GM23338 (cell line): ENCODE results near the gene LTBP3. TPM values are rescaled to one million over a fixed set of nuclear protein-coding genes. Genes with fewer than 3 reads are reported as not detected.
A peak's percentile ranks its signal among the peaks of the same experiment; 100 is the strongest.

Source experiments
- ATAC-seq: fragments of 200-7000 bp; cut with Tn5 transposase; 3 replicates; pipeline ENCODE4 v1.9.1; 2020
- DNase-seq: peaks from one replicate; pipeline ENCODE4 v3.0.0-alpha.2; 2015; ENCODE audit warnings: low spot score
- H2AFZ ChIP-seq: fragments of 200-600 bp; sonication (generic); 2 replicates; pipeline ENCODE4 v1.8.0; 2016; ENCODE audit warnings: antibody characterized with exemption, mild to moderate bottlenecking, moderate library complexity
- H3F3A ChIP-seq: fragments of 200-600 bp; sonication (generic); replicated peaks from 2 replicates; pipeline ENCODE4 v1.8.0; 2017; ENCODE audit warnings: antibody characterized with exemption, mixed run types, low read depth
- H3K27ac ChIP-seq: fragments of 200-600 bp; sonication (generic); 2 replicates; pipeline ENCODE4 v1.6.1; 2016; ENCODE audit warnings: low read depth
- H3K27me3 ChIP-seq: fragments of 200-600 bp; sonication (generic); 2 replicates; pipeline ENCODE4 v1.8.0; 2016; ENCODE audit warnings: mild to moderate bottlenecking, mixed run types, moderate library complexity; ENCODE audit not compliant: insufficient read depth
- H3K36me3 ChIP-seq: fragments of 200-600 bp; sonication (generic); 2 replicates; pipeline ENCODE4 v1.8.0; 2016; ENCODE audit warnings: mild to moderate bottlenecking; ENCODE audit not compliant: insufficient read depth
- H3K4me1 ChIP-seq: fragments of 200-600 bp; sonication (generic); 2 replicates; pipeline ENCODE4 v1.8.0; 2016; ENCODE audit warnings: mild to moderate bottlenecking, moderate library complexity; ENCODE audit not compliant: insufficient read depth
- H3K4me2 ChIP-seq: fragments of 200-600 bp; sonication (generic); 2 replicates; pipeline ENCODE4 v1.7.1; 2017; ENCODE audit warnings: mixed run types
- H3K4me3 ChIP-seq: fragments of 200-600 bp; sonication (generic); 2 replicates; pipeline ENCODE4 v1.6.1; 2016; ENCODE audit warnings: mixed run types
- H3K79me2 ChIP-seq: fragments of 200-600 bp; sonication (generic); replicated peaks from 2 replicates; pipeline ENCODE4 v1.8.0; 2017; ENCODE audit warnings: mild to moderate bottlenecking; ENCODE audit not compliant: insufficient read depth
- H3K9me2 ChIP-seq: fragments of 200-600 bp; sonication (generic); 2 replicates; pipeline ENCODE4 v1.8.0; 2017; ENCODE audit not compliant: insufficient read depth
- H4K20me1 ChIP-seq: fragments of 200-600 bp; sonication (generic); replicated peaks from 2 replicates; pipeline ENCODE4 v1.8.0; 2017; ENCODE audit warnings: mild to moderate bottlenecking; ENCODE audit not compliant: insufficient read depth
- H3K27ac Mint-ChIP-seq: 2 replicates; pipeline ENCODE4 v1.8.0; 2020; ENCODE audit warnings: inconsistent platforms, mild to moderate bottlenecking, moderate library complexity, mixed read lengths
- H3K27me3 Mint-ChIP-seq: 3 replicates; pipeline ENCODE4 v1.8.0; 2022; ENCODE audit warnings: low read depth, mild to moderate bottlenecking, moderate library complexity, mixed read lengths, inconsistent platforms; ENCODE audit not compliant: insufficient read depth, poor library complexity
- H3K36me3 Mint-ChIP-seq: 3 replicates; pipeline ENCODE4 v1.8.0; 2021; ENCODE audit warnings: low read depth, mild to moderate bottlenecking, inconsistent platforms, moderate library complexity, mixed read lengths
- H3K4me1 Mint-ChIP-seq: 3 replicates; pipeline ENCODE4 v1.8.0; 2020; ENCODE audit warnings: mild to moderate bottlenecking, inconsistent platforms, mixed read lengths
- H3K4me3 Mint-ChIP-seq: 3 replicates; pipeline ENCODE4 v1.8.0; 2021; ENCODE audit warnings: moderate library complexity, mild to moderate bottlenecking, inconsistent platforms, mixed read lengths
- H3K9me3 Mint-ChIP-seq: 3 replicates; pipeline ENCODE4 v1.8.0; 2020; ENCODE audit warnings: moderate library complexity, mild to moderate bottlenecking, inconsistent platforms, mixed read lengths
- EZH2 ChIP-seq: fragments of 200-600 bp; sonication (generic); IDR thresholded peaks from one replicate; pipeline ENCODE4 v1.8.0; 2017; ENCODE audit warnings: antibody characterized with exemption, mild to moderate bottlenecking, low read depth; ENCODE audit not compliant: unreplicated experiment
- NANOG ChIP-seq: IDR thresholded peaks from 2 replicates; pipeline ENCODE4 v1.6.1; 2016; ENCODE audit warnings: antibody characterized with exemption, borderline replicate concordance
- POLR2AphosphoS5 ChIP-seq: IDR thresholded peaks from 2 replicates; pipeline ENCODE4 v1.6.1; 2016; ENCODE audit warnings: antibody characterized with exemption, low read depth
- STAT1 ChIP-seq: IDR thresholded peaks from one replicate; pipeline ENCODE4 v1.6.1; 2016; ENCODE audit warnings: antibody characterized with exemption; ENCODE audit not compliant: unreplicated experiment
- ZNF114 ChIP-seq: fragments of 250-450 bp; sonication (Bioruptor Pico); IDR thresholded peaks from 2 replicates; pipeline ENCODE4 v1.5.0; 2020; ENCODE audit warnings: mild to moderate bottlenecking, moderate library complexity
- polyA plus RNA-seq: library from polyadenylated mRNA; unstranded; fragments of >200 nt; fragmentation: Nextera tagmentation; extraction: Ambion mirVana; gene quantifications from 2 replicates; pipeline ENCODE4 v1.2.1, GENCODE V29; 2016
- total RNA-seq: library from RNA; depleted of rRNA; stranded (reverse); fragments of >200 nt; shearing (Covaris generic); gene quantifications from 2 replicates; pipeline ENCODE4 v1.2.3, GENCODE V29; 2014
- TF ChIP-seq, protein P1 (sequence below): IDR thresholded peaks from 2 replicates; pipeline ENCODE4 v1.6.1; 2016; ENCODE audit warnings: antibody characterized with exemption
- TF ChIP-seq, protein P2 (sequence below), 2 experiments: fragments of 200-600 bp in 1 of 2; sonication (generic) in 1 of 2; conservative IDR thresholded peaks; 2 replicates each; pipeline versions ENCODE4 v1.5.1 to v1.6.1; 2016 to 2017; ENCODE audit warnings: antibody characterized with exemption in 2 of 2, low read depth in 2 of 2, mild to moderate bottlenecking in 2 of 2, moderate library complexity in 1 of 2
- TF ChIP-seq, protein P3 (sequence below): fragments of 250-450 bp; sonication (Bioruptor Pico); IDR thresholded peaks from 2 replicates; pipeline ENCODE4 v1.5.0; 2020; ENCODE audit warnings: mild to moderate bottlenecking, moderate library complexity

LTBP3 gene
- total and polyA plus RNA-seq, 2 experiments from 2014 or later: 9.5 to 29.2 TPM

DNA sequence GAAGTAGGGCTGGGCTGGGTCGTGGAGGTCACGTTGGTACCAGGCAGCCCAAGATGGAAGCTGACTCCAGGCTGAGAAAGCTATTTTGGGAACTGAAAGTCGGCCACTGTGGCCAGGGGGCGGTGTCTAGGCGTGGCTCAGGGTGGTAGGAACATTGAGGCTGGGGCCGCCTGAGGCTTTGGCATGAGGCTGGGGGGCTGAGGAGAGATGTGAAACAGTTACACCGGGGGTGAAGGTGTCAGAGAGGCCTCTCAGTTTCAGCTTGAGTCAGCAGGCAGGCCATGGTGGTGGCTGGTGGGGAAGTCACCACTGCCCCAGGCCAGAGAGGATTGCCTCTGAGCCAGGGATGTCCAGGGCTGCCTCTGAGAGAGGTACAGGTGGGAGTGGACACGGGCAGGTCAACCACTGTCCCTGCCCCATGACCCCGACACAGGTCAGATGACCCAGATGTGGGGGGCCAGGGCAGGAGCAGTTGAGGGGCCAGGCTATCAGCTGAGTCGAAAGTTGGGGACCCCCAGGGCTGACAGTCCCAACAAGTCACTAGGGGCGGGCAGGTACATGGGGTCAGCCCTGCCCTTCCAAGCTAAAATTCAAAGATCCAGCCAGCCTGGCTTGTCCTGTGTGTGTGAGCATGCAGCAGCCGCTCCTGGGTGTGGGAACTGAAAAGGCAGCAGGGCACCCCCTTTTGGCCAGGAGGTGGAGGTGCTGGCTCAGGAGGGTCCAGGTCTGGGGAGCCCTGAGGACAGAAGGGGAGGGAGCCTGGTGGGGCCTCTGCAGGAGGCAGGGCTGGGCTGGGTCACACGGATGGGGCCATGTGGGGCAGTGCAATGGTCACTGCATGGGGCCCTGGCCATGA, 30.3 kb upstream of the LTBP3 start:
- no peak overlapping the region for H3K27ac ChIP-seq
- H3K4me1 ChIP-seq: peaks cover 13% of the 10 kb centered on the region; the same call in 1 of the 2 replicates
- Mint-ChIP-seq H3K36me3 (peaks cover 2% of the 10 kb centered on the region; the same call in 1 of the 3 replicates), H3K9me3 (no peaks in the 10 kb centered on the region), H3K27me3 (peaks cover 66% of the 10 kb centered on the region), H3K27ac (no peak overlapping the region), H3K4me1 (peaks cover 26% of the 10 kb centered on the region), H3K4me3 (no peak overlapping the region)
- H3K27me3 ChIP-seq: peaks cover 78% of the 10 kb centered on the region
- H3K36me3 ChIP-seq: no peaks in the 10 kb centered on the region
- H3F3A ChIP-seq: peaks cover 30% of the 10 kb centered on the region
- no peaks in the 10 kb centered on the region for H3K9me2 ChIP-seq
- no peaks in the 10 kb centered on the region for H3K79me2 ChIP-seq
- DNase-seq: peak; percentile 88
- ATAC-seq: peak; percentile 51
- TF ChIP-seq, protein P1, sequence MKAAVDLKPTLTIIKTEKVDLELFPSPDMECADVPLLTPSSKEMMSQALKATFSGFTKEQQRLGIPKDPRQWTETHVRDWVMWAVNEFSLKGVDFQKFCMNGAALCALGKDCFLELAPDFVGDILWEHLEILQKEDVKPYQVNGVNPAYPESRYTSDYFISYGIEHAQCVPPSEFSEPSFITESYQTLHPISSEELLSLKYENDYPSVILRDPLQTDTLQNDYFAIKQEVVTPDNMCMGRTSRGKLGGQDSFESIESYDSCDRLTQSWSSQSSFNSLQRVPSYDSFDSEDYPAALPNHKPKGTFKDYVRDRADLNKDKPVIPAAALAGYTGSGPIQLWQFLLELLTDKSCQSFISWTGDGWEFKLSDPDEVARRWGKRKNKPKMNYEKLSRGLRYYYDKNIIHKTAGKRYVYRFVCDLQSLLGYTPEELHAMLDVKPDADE: no peak
- TF ChIP-seq, protein P2, sequence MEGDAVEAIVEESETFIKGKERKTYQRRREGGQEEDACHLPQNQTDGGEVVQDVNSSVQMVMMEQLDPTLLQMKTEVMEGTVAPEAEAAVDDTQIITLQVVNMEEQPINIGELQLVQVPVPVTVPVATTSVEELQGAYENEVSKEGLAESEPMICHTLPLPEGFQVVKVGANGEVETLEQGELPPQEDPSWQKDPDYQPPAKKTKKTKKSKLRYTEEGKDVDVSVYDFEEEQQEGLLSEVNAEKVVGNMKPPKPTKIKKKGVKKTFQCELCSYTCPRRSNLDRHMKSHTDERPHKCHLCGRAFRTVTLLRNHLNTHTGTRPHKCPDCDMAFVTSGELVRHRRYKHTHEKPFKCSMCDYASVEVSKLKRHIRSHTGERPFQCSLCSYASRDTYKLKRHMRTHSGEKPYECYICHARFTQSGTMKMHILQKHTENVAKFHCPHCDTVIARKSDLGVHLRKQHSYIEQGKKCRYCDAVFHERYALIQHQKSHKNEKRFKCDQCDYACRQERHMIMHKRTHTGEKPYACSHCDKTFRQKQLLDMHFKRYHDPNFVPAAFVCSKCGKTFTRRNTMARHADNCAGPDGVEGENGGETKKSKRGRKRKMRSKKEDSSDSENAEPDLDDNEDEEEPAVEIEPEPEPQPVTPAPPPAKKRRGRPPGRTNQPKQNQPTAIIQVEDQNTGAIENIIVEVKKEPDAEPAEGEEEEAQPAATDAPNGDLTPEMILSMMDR (conservative IDR thresholded peaks at IDR 0.05; ENCODE audit: low read depth in 2 of 2): peak; percentile 75 to 91
- no peak overlapping the region for H3K4me2 ChIP-seq
- no peak overlapping the region for H3K4me3 ChIP-seq
- H2AFZ ChIP-seq: no peak overlapping the region
- no peaks in the 10 kb centered on the region for H4K20me1 ChIP-seq

DNA sequence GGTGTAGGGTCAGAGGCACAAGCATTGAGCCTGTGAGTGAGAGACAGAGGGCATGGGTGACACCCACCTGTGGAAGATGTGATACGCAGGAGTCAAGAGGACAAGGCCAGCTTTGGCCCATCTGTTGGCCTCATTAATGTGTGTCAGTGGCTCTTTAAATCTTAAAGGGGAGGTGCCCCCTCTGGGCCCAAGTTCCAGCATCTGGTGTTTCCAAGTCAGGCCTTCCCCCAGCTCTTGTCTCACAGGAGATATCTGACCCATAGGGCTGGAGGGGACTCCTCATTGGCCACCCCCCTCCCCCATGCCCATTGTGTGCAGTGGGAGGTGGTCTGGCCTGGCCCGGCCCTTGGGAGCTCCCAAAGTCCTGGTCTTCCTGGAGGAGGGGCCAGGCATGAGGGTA, 28.5 kb upstream of the LTBP3 start:
- Histone ChIP-seq H3F3A (peaks cover 18% of the 10 kb centered on the region), H3K9me2 (no peaks in the 10 kb centered on the region), H3K27ac (no peak overlapping the region), H4K20me1 (no peaks in the 10 kb centered on the region), H3K79me2 (no peaks in the 10 kb centered on the region), H2AFZ (no peak overlapping the region), H3K4me2 (no peak overlapping the region), H3K36me3 (no peaks in the 10 kb centered on the region), H3K4me3 (no peak overlapping the region), H3K27me3 (peaks cover 76% of the 10 kb centered on the region), H3K4me1 (peaks cover 5% of the 10 kb centered on the region; the same call in 1 of the 2 replicates)
- Mint-ChIP-seq H3K36me3 (peaks cover 2% of the 10 kb centered on the region; the same call in 1 of the 3 replicates), H3K27ac (no peak overlapping the region), H3K4me3 (no peak overlapping the region; the same call in 2 of the 3 replicates), H3K9me3 (no peaks in the 10 kb centered on the region), H3K27me3 (peaks cover 70% of the 10 kb centered on the region), H3K4me1 (peaks cover 19% of the 10 kb centered on the region)
- DNase-seq: peak; percentile 59
- peak; percentile 62 for ATAC-seq
- TF ChIP-seq, protein P3, sequence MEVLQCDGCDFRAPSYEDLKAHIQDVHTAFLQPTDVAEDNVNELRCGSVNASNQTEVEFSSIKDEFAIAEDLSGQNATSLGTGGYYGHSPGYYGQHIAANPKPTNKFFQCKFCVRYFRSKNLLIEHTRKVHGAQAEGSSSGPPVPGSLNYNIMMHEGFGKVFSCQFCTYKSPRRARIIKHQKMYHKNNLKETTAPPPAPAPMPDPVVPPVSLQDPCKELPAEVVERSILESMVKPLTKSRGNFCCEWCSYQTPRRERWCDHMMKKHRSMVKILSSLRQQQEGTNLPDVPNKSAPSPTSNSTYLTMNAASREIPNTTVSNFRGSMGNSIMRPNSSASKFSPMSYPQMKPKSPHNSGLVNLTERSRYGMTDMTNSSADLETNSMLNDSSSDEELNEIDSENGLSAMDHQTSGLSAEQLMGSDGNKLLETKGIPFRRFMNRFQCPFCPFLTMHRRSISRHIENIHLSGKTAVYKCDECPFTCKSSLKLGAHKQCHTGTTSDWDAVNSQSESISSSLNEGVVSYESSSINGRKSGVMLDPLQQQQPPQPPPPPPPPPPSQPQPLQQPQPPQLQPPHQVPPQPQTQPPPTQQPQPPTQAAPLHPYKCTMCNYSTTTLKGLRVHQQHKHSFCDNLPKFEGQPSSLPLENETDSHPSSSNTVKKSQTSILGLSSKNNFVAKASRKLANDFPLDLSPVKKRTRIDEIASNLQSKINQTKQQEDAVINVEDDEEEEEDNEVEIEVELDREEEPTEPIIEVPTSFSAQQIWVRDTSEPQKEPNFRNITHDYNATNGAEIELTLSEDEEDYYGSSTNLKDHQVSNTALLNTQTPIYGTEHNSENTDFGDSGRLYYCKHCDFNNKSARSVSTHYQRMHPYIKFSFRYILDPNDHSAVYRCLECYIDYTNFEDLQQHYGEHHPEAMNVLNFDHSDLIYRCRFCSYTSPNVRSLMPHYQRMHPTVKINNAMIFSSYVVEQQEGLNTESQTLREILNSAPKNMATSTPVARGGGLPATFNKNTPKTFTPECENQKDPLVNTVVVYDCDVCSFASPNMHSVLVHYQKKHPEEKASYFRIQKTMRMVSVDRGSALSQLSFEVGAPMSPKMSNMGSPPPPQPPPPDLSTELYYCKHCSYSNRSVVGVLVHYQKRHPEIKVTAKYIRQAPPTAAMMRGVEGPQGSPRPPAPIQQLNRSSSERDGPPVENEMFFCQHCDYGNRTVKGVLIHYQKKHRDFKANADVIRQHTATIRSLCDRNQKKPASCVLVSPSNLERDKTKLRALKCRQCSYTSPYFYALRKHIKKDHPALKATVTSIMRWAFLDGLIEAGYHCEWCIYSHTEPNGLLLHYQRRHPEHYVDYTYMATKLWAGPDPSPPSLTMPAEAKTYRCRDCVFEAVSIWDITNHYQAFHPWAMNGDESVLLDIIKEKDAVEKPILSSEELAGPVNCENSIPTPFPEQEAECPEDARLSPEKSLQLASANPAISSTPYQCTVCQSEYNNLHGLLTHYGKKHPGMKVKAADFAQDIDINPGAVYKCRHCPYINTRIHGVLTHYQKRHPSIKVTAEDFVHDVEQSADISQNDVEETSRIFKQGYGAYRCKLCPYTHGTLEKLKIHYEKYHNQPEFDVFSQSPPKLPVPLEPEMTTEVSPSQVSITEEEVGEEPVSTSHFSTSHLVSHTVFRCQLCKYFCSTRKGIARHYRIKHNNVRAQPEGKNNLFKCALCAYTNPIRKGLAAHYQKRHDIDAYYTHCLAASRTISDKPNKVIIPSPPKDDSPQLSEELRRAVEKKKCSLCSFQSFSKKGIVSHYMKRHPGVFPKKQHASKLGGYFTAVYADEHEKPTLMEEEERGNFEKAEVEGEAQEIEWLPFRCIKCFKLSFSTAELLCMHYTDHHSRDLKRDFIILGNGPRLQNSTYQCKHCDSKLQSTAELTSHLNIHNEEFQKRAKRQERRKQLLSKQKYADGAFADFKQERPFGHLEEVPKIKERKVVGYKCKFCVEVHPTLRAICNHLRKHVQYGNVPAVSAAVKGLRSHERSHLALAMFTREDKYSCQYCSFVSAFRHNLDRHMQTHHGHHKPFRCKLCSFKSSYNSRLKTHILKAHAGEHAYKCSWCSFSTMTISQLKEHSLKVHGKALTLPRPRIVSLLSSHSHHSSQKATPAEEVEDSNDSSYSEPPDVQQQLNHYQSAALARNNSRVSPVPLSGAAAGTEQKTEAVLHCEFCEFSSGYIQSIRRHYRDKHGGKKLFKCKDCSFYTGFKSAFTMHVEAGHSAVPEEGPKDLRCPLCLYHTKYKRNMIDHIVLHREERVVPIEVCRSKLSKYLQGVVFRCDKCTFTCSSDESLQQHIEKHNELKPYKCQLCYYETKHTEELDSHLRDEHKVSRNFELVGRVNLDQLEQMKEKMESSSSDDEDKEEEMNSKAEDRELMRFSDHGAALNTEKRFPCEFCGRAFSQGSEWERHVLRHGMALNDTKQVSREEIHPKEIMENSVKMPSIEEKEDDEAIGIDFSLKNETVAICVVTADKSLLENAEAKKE (CRISPR knock-in tag): no peak
- TF ChIP-seq EZH2 (no peak), NANOG (no peak), STAT1 (no peak), POLR2AphosphoS5 (no peak), ZNF114 (CRISPR knock-in tag) (no peak)
- TF ChIP-seq, protein P2 (conservative IDR thresholded peaks at IDR 0.05; ENCODE audit: low read depth in 2 of 2): no peak
